GM18517 (cell line): ENCODE data around the gene HMG20A.

Experiments
- ATAC-seq: cut with Tn5 transposase; IDR thresholded peaks from one replicate; pipeline ENCODE4 v1.9.1; 2021; ENCODE audit warnings: mild to moderate bottlenecking, moderate library complexity; ENCODE audit not compliant: unreplicated experiment

Gene HMG20A

DNA sequence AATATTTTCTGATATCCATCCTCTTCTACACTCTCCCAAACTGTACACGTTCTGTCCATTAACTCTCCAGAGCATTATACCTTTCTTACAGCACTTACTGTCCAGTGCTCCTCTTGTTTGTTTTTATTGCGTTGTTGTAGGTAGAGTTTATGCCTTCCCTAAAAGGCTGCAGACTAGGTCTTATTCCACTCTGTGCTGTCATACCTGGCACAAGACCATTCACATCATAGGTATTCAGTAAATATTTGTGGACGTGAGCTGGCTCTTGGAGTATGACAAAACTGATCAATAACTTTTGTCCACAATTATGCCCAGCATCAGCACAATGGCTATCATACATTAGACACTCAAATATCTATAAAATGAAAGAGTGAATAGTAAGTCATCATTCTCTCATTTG lies 4.4 kb downstream of the HMG20A start:
- ATAC-seq, result no peak

- ATAC-seq, result no peak
Measured at GRCh38 chr15:77426377-77426776, 5.7 kb downstream of the HMG20A start.

GRCh38 chr15:77426871-77427270 lies 6.2 kb downstream of the HMG20A start:
- no peak for ATAC-seq

- ATAC-seq, result no peak
Measured at GRCh38 chr15:77430213-77430612, 9.5 kb downstream of the HMG20A start.

DNA sequence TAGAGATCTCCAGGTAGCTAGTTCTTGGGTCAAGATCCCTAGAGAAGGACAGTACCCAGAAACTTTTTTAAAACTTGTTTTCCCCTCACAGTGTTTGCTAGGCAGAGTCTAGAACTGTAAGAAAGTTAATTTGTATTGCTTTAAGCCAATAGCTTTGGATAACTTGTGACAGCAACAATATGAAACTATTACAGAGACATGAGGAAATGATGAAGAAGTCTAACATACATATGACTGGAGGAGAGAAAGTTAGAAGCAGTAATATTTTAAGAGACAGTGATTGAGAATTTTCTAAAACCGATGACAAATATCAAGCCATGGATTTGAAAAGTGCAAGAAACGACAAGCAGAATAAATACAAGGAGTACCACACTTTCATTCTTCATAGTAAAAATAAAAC lies 10.0 kb downstream of the HMG20A start:
- no peak for ATAC-seq

- ATAC-seq, result no peak
Measured at GRCh38 chr15:77436822-77437221, 16.1 kb downstream of the HMG20A start.

- no peak for ATAC-seq
Measured at GRCh38 chr15:77437264-77437663, 16.6 kb downstream of the HMG20A start.

- peak; percentile 78 for ATAC-seq
Measured at GRCh38 chr15:77440378-77440999, 19.8 kb downstream of the HMG20A start.

- no peak for ATAC-seq
Measured at GRCh38 chr15:77446840-77447390, 26.2 kb downstream of the HMG20A start.

DNA sequence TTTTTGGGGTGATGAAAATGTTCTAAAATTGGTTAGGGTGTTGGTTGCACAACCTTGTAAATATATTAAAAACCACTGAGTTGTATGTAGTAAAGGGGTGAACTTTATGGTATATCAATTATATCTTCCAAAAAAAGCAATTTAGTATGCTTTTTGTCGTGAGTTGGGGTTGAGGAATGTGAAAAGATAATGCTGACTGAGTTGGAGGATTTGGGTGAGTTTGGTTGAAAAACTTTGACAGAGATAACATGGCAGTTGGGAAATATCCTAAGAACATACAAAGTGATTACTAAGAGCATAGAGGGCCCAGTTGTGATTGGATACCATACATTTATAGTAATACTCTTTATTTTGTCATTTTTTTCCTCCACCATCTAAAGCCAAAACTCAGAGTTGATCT lies 33.6 kb downstream of the HMG20A start:
- ATAC-seq, result no peak

- no peak for ATAC-seq
Measured at GRCh38 chr15:77454951-77455350, 34.3 kb downstream of the HMG20A start.

GRCh38 chr15:77455696-77456321 lies 35.1 kb downstream of the HMG20A start:
- ATAC-seq, result no peak

- no peak for ATAC-seq
Measured at GRCh38 chr15:77456746-77457145, 36.1 kb downstream of the HMG20A start.

GRCh38 chr15:77457191-77457904 lies 36.7 kb downstream of the HMG20A start:
- ATAC-seq, result no peak

DNA sequence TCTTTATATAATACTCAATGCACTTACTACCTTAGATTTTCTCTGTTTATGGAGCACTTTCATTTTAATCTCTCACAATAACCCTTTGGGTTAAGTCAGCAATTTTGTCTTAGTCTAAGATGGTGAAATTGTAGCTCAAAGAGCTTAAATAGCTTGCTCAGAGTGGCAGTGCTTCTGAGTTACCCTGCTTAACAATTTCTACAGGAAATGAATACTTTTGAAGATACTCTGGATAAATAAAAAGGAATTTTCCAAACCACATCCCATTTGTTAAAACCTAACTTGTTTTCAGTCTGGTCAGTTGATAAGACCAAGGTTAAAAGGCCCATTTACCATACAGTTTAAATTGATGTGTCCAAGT lies 37.2 kb downstream of the HMG20A start:
- no peak for ATAC-seq

DNA sequence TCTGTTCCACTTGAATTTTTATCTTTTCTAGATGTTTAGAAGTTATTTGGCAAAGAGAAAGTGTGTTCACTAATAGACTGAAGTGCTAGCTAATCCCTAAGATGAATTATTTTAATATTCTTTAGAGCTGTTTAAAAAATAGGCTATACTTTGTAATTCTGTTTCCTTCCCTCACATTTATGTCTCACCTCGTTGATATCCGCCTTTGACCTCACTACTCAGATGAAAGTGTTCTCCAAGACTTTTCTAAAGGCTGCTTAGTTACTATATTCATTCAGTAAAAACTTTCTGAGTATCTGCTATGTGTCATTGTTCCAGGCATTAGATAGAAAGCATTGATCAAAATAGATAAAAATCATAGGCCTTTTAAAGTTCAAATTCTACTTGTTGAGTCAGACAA lies 38.3 kb downstream of the HMG20A start:
- ATAC-seq, result no peak

GRCh38 chr15:77461486-77461885 lies 40.8 kb downstream of the HMG20A start:
- ATAC-seq, result no peak

DNA sequence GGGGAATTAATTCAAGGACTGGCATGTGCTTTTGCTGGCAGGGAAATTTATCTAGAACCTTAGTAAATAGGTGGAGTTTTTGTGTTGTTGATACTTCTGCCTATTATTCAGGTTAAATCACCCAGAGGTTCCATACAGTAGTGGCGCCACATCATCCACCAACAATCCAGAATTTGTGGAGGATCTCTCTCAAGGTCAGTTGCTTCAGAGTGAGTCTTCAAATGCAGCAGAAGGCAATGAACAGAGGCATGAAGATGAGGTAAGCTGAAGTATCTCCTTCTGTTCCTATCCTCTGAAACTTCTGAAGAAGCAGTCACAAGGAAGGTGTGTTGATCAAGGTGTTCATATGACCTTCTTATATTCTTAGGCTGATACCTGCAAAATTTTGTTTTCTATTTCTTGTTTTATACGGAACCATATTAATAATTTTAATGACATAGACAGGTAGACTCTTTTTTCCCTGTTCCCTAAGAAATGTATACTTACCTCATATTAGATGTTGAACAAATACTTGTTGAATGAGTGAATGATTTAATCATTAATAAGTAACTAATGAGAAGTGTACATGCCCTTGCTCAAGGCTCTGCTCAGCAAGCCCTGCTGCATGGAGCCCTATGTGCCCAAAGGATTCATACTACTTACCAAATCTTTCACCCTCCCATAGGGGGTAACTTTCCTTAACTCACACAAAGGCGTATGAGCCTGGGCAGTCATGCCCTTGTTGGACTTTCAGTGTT lies 43.6 kb downstream of the HMG20A start:
- no peak for ATAC-seq

DNA sequence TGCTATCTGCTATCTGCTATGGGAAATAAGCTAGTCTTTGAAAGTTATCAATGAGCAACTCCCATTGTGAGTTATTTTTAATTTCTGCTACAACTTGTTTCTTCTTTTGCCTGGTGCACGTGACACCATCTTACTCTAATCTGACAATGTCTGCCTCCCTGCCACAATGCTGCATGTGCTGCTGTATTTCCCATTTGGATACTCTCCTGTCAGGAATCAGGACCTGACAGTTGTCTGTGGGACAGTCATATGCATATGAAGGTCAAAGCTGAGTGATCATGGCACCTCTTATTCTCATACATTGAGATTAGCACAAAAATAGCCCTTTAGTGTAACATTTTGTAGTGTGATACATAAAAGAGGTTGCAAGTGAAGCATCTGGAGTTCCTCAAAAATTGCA lies 45.8 kb downstream of the HMG20A start:
- no peak for ATAC-seq

DNA sequence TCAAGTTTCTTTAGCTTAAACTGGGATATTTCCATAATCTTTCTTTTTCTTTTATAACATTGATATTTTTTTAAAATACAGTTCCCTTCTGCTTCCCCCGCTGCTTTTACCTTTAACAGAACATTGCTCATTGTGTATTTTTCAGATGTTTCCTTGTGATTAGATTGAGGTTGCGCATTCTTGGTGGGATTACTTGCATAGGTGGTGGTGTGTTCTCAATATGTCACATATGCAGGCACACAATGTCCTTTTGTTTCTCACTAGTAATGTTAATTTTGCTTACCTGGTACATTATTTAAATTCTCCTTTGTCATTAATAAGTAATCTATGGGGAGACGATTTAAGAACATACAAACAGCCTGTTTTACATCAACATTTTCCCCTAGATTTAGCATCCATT lies 48.2 kb downstream of the HMG20A start:
- no peak for ATAC-seq

DNA sequence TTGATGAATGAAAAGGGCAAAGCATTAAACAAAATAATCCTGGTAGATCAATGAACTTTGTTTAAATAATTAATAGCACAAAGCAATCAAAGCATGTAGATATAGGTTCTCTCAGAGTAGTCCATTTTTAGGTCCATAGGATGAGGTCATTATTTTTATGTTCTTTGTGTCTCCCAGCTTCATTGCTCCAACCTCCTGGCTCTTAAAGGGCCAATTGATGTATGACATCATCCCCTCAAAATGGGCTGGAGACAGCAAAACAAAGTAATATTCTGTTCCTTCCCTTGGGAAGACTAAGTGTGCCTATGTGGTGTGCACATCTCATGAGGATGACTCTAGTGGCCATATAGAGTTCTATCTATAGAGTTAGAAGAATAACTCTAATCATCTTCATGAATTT lies 49.5 kb downstream of the HMG20A start:
- ATAC-seq, result no peak
